Neural cell (in vitro differentiated cells): ENCODE data around the gene ITK. TPM values are rescaled to one million over a fixed set of nuclear protein-coding genes. Genes with fewer than 3 reads are reported as not detected.

Experiments used
- H2AFZ ChIP-seq: fragments of 200-600, 300-800 bp; sonication (generic), shearing (Covaris generic); 2 replicates; pipeline ENCODE4 v1.6.0; 2014; ENCODE audit warnings: low read depth, mild to moderate bottlenecking, antibody characterized with exemption, low read length, moderate library complexity
- H3F3A ChIP-seq: fragments of 200-600 bp; shearing (Covaris generic); 2 replicates; pipeline ENCODE4 v1.6.1; 2016; ENCODE audit warnings: mild to moderate bottlenecking, moderate library complexity, mixed read lengths, antibody characterized with exemption, low read length; ENCODE audit not compliant: insufficient read depth, poor library complexity, severe bottlenecking
- H3K27ac ChIP-seq: fragments of 200-600, 300-800 bp; sonication (generic), shearing (Covaris generic); 2 replicates; pipeline ENCODE4 v1.5.1; 2014; ENCODE audit warnings: mild to moderate bottlenecking, low read length, moderate library complexity
- H3K27me3 ChIP-seq: fragments of 300-800, 200-600 bp; sonication (generic), shearing (Covaris generic); 2 replicates; pipeline ENCODE4 v1.6.0; 2014; ENCODE audit warnings: mild to moderate bottlenecking, low read depth, low read length, moderate library complexity; ENCODE audit not compliant: insufficient read depth
- H3K36me3 ChIP-seq: fragments of 300-800, 200-600 bp; sonication (generic), shearing (Covaris generic); 2 replicates; pipeline ENCODE4 v1.5.1; 2014; ENCODE audit warnings: mild to moderate bottlenecking, antibody characterized with exemption, low read length, moderate library complexity; ENCODE audit not compliant: insufficient read depth
- H3K4me2 ChIP-seq: fragments of 300-800, 200-600 bp; sonication (generic), shearing (Covaris generic); 2 replicates; pipeline ENCODE4 v1.6.0; 2014; ENCODE audit warnings: mild to moderate bottlenecking, low read length
- H3K4me3 ChIP-seq: fragments of 300-800, 200-600 bp; sonication (generic), shearing (Covaris generic); 2 replicates; pipeline ENCODE4 v1.5.1; 2014; ENCODE audit warnings: mild to moderate bottlenecking, low read length, moderate library complexity
- H3K79me2 ChIP-seq: fragments of 200-600 bp; shearing (Covaris generic); replicated peaks from 2 replicates; pipeline ENCODE4 v1.6.0; 2014; ENCODE audit warnings: mild to moderate bottlenecking, low read length, moderate library complexity; ENCODE audit not compliant: insufficient read depth
- H3K9ac ChIP-seq: fragments of 300-800, 200-600 bp; sonication (generic), shearing (Covaris generic); 2 replicates; pipeline ENCODE4 v1.6.1; 2016; ENCODE audit warnings: mild to moderate bottlenecking, low read length, mixed read lengths
- H3K9me2 ChIP-seq: fragments of 200-600 bp; shearing (Covaris generic); 2 replicates; pipeline ENCODE4 v1.6.1; 2016; ENCODE audit warnings: mild to moderate bottlenecking, low read length, mixed read lengths; ENCODE audit not compliant: insufficient read depth
- H3K9me3 ChIP-seq: fragments of 200-600, 300-800 bp; sonication (generic), shearing (Covaris generic); 2 replicates; pipeline ENCODE4 v1.6.1; 2016; ENCODE audit warnings: mild to moderate bottlenecking, mixed run types, low read length, moderate library complexity, mixed read lengths
- H4K20me1 ChIP-seq: fragments of 200-600 bp; shearing (Covaris generic); 2 replicates; pipeline ENCODE4 v1.6.1; 2016; ENCODE audit warnings: mild to moderate bottlenecking, mixed run types; ENCODE audit not compliant: insufficient read depth
- EP300 ChIP-seq: fragments of 450-650 bp; conservative IDR thresholded peaks from 2 replicates; pipeline ENCODE4 v1.6.1; 2014; ENCODE audit warnings: antibody characterized with exemption, mild to moderate bottlenecking, moderate library complexity; ENCODE audit not compliant: poor library complexity, severe bottlenecking
- EZH2 ChIP-seq: fragments of 200-600, 300-800 bp; shearing (Covaris generic), sonication (generic); IDR thresholded peaks from 2 replicates; pipeline ENCODE4 v1.6.1; 2014; ENCODE audit warnings: antibody characterized with exemption, low read length, borderline replicate concordance, mild to moderate bottlenecking; ENCODE audit not compliant: insufficient read depth, poor library complexity, severe bottlenecking
- MXI1 ChIP-seq: fragments of 450-650 bp; conservative IDR thresholded peaks from 2 replicates; pipeline ENCODE4 v1.6.1; 2014; ENCODE audit warnings: antibody characterized with exemption, mild to moderate bottlenecking; ENCODE audit not compliant: poor library complexity, severe bottlenecking
- POLR2AphosphoS5 ChIP-seq: IDR thresholded peaks from 2 replicates; pipeline ENCODE4 v1.6.1; 2012
- RAD21 ChIP-seq: fragments of 450-650 bp; conservative IDR thresholded peaks from 2 replicates; pipeline ENCODE4 v1.6.1; 2014; ENCODE audit warnings: antibody characterized with exemption, mild to moderate bottlenecking, moderate library complexity
- SMC3 ChIP-seq: fragments of 450-650 bp; conservative IDR thresholded peaks from 2 replicates; pipeline ENCODE4 v1.6.1; 2014; ENCODE audit warnings: antibody characterized with exemption, mild to moderate bottlenecking, moderate library complexity; ENCODE audit not compliant: poor library complexity
- TAF1 ChIP-seq: IDR thresholded peaks from 2 replicates; pipeline ENCODE4 v1.6.1; 2012; ENCODE audit warnings: low read depth
- polyA plus RNA-seq: library from polyadenylated mRNA; depleted of rRNA; stranded (reverse); fragments of >200 nt; gene quantifications from 2 replicates; pipeline ENCODE4 v1.2.3, GENCODE V29; 2014
- TF ChIP-seq, protein P1 (sequence below): IDR thresholded peaks from 2 replicates; pipeline ENCODE4 v1.6.1; 2012; ENCODE audit warnings: borderline replicate concordance
- TF ChIP-seq, protein P2 (sequence below): fragments of 450-650 bp; IDR thresholded peaks from 2 replicates; pipeline ENCODE4 v1.5.1; 2014; ENCODE audit warnings: antibody characterized with exemption, mild to moderate bottlenecking, moderate library complexity; ENCODE audit not compliant: poor library complexity, severe bottlenecking

ITK gene
- polyA plus RNA-seq, 1 donor from 2014 or later, result not detected

DNA sequence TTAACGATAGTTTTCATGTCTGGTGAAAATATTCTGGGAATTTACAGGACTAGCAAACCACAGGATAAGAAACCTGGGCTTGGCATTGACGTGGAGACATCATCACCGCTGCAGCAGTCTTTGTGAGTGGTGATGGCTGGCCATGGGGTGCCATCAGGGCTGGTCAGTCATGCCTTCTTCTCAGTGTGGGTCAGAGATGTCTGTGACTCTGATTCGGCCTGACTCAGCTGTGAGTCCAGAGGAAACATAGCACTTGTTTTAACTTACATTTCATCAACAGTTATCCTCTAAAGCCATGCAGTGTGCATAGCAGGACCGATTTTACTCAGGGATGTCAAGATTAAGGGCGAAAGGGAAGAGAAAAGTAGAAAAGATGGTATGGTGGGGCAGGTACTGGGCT, 52.1 kb downstream of the ITK start:
- no peak overlapping the region for H3K4me2 ChIP-seq
- no peaks in the 10 kb centered on the region for H3K27me3 ChIP-seq
- TF ChIP-seq EZH2 (no peak), POLR2AphosphoS5 (no peak), SMC3 (no peak), EP300 (no peak), RAD21 (no peak), TAF1 (no peak), MXI1 (no peak)
- TF ChIP-seq, protein P1, sequence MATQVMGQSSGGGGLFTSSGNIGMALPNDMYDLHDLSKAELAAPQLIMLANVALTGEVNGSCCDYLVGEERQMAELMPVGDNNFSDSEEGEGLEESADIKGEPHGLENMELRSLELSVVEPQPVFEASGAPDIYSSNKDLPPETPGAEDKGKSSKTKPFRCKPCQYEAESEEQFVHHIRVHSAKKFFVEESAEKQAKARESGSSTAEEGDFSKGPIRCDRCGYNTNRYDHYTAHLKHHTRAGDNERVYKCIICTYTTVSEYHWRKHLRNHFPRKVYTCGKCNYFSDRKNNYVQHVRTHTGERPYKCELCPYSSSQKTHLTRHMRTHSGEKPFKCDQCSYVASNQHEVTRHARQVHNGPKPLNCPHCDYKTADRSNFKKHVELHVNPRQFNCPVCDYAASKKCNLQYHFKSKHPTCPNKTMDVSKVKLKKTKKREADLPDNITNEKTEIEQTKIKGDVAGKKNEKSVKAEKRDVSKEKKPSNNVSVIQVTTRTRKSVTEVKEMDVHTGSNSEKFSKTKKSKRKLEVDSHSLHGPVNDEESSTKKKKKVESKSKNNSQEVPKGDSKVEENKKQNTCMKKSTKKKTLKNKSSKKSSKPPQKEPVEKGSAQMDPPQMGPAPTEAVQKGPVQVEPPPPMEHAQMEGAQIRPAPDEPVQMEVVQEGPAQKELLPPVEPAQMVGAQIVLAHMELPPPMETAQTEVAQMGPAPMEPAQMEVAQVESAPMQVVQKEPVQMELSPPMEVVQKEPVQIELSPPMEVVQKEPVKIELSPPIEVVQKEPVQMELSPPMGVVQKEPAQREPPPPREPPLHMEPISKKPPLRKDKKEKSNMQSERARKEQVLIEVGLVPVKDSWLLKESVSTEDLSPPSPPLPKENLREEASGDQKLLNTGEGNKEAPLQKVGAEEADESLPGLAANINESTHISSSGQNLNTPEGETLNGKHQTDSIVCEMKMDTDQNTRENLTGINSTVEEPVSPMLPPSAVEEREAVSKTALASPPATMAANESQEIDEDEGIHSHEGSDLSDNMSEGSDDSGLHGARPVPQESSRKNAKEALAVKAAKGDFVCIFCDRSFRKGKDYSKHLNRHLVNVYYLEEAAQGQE, result no peak
- TF ChIP-seq, protein P2, sequence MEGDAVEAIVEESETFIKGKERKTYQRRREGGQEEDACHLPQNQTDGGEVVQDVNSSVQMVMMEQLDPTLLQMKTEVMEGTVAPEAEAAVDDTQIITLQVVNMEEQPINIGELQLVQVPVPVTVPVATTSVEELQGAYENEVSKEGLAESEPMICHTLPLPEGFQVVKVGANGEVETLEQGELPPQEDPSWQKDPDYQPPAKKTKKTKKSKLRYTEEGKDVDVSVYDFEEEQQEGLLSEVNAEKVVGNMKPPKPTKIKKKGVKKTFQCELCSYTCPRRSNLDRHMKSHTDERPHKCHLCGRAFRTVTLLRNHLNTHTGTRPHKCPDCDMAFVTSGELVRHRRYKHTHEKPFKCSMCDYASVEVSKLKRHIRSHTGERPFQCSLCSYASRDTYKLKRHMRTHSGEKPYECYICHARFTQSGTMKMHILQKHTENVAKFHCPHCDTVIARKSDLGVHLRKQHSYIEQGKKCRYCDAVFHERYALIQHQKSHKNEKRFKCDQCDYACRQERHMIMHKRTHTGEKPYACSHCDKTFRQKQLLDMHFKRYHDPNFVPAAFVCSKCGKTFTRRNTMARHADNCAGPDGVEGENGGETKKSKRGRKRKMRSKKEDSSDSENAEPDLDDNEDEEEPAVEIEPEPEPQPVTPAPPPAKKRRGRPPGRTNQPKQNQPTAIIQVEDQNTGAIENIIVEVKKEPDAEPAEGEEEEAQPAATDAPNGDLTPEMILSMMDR, result no peak
- no peaks in the 10 kb centered on the region for H3F3A ChIP-seq
- H3K79me2 ChIP-seq, result no peaks in the 10 kb centered on the region
- no peaks in the 10 kb centered on the region for H3K9me3 ChIP-seq
- no peak overlapping the region for H3K27ac ChIP-seq
- no peaks in the 10 kb centered on the region for H3K36me3 ChIP-seq
- no peak overlapping the region for H3K4me3 ChIP-seq
- H2AFZ ChIP-seq, result no peak overlapping the region
- no peaks in the 10 kb centered on the region for H4K20me1 ChIP-seq
- H3K9me2 ChIP-seq, result no peaks in the 10 kb centered on the region
- no peak overlapping the region for H3K9ac ChIP-seq

DNA sequence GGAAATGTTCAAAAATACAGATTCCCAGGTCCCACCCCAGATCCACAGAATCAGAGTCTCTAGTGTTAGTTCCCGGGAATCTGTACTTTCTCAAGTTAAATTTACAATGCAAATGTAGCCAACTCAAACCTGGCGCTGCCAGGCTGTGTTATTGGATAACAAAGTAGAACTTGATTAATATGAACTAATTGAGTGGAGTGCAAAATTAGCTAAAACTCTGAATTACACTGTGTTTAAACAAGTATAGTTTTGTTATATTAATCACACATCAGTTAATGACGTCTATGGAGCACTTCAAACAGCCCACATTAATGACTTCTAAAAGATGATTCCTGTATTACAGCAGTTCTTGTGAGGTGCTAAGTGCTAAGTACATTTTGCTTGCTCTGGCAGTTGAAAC, 52.9 kb downstream of the ITK start:
- Histone ChIP-seq H3F3A (no peaks in the 10 kb centered on the region), H3K9ac (no peak overlapping the region), H3K79me2 (no peaks in the 10 kb centered on the region), H3K36me3 (no peaks in the 10 kb centered on the region), H3K27ac (no peak overlapping the region), H4K20me1 (no peaks in the 10 kb centered on the region), H3K27me3 (no peaks in the 10 kb centered on the region), H2AFZ (no peak overlapping the region), H3K4me2 (no peak overlapping the region), H3K4me3 (no peak overlapping the region), H3K9me2 (no peaks in the 10 kb centered on the region), H3K9me3 (no peaks in the 10 kb centered on the region)
- TF ChIP-seq TAF1, result no peak
- TF ChIP-seq EZH2, result no peak
- no peak for TF ChIP-seq MXI1
- no peak for TF ChIP-seq SMC3
- TF ChIP-seq, protein P2, result no peak
